Right hindlimb (tissue), 1 donor: ENCODE results near the gene RBSN.
"Not testable (repeated sequence)": the region's sequence is repeated elsewhere in the genome, so short reads cannot be mapped to it uniquely, and the experiment has no call there.

ENCODE experiments used
- DNase-seq: peaks from one replicate; pipeline ENCODE4 v3.0.0-alpha.2; 2018

Gene RBSN

GRCh38 chr3:15098503-15099363 is at the start of gene RBSN:
TSS of gene RBSN (minus strand) at chr3:15099148. CDS start at chr3:15096120, 3,028 bp downstream.
- peak; percentile 97 for DNase-seq

GRCh38 chr3:15148614-15149013 is 49.7 kb upstream of the RBSN start:
- DNase-seq: no peak

GRCh38 chr3:15136885-15137284 is 37.9 kb upstream of the RBSN start:
- not testable (repeated sequence) for DNase-seq

- not testable (repeated sequence) for DNase-seq
These were observed 36.0 kb upstream of the RBSN start for GRCh38 chr3:15134968-15135367.

GRCh38 chr3:15128403-15128802 is 29.5 kb upstream of the RBSN start:
- not testable (repeated sequence) for DNase-seq

- not testable (repeated sequence) for DNase-seq
These were observed 28.0 kb upstream of the RBSN start for GRCh38 chr3:15126975-15127374.

- DNase-seq: no peak
These were observed 23.4 kb upstream of the RBSN start for GRCh38 chr3:15122398-15122797.

GRCh38 chr3:15121936-15122335 is 23.0 kb upstream of the RBSN start:
- no peak for DNase-seq

GRCh38 chr3:15120986-15121385 is 22.0 kb upstream of the RBSN start:
- DNase-seq: no peak

GRCh38 chr3:15117011-15117410 is 18.1 kb upstream of the RBSN start:
- no peak for DNase-seq

GRCh38 chr3:15116032-15116669 is 17.2 kb upstream of the RBSN start:
- DNase-seq: no peak

GRCh38 chr3:15114466-15115358 is 15.8 kb upstream of the RBSN start:
- DNase-seq: no peak

GRCh38 chr3:15113884-15114283 is 14.9 kb upstream of the RBSN start:
- no peak for DNase-seq

GRCh38 chr3:15113471-15113870 is 14.5 kb upstream of the RBSN start:
- DNase-seq: no peak

GRCh38 chr3:15112011-15112410 is 13.1 kb upstream of the RBSN start:
- DNase-seq: no peak

- DNase-seq: no peak
These were observed 11.3 kb upstream of the RBSN start for GRCh38 chr3:15110206-15110605.

GRCh38 chr3:15108869-15109268 is 9.9 kb upstream of the RBSN start:
- DNase-seq: no peak

- peak; percentile 76 for DNase-seq
These were observed 9.2 kb upstream of the RBSN start for GRCh38 chr3:15108082-15108545.

GRCh38 chr3:15107075-15107947 is 8.4 kb upstream of the RBSN start:
- no peak for DNase-seq

- no peak for DNase-seq
These were observed 3.9 kb upstream of the RBSN start for GRCh38 chr3:15102836-15103235.

- peak; percentile 58 for DNase-seq
These were observed 3.3 kb upstream of the RBSN start for GRCh38 chr3:15102256-15102655.
